Measurements from ENCODE around the gene PADI4. TPM values are rescaled to one million over a fixed set of nuclear protein-coding genes. Genes with fewer than 3 reads are reported as not detected.

PADI4 gene
- total and polyA plus RNA-seq, 2 of the 4 experiments (the other 2 are of a cell fraction), result not detected

GRCh38 chr1:17342014-17342441 is 34.0 kb downstream of the PADI4 start:
- no peak overlapping the region for H4K5ac ChIP-seq (ENCODE audit: low read depth, low read length)
- H2AFZ ChIP-seq (replicated peaks; ENCODE audit: low read length, poor library complexity), result no peak overlapping the region
- CTCF ChIA-PET, result no interaction called here
- ATAC-seq (ENCODE audit: low read depth), result no peak
- BruUV-seq (replicated peaks), result no TSS peak
- H3K4ac ChIP-seq (ENCODE audit: low read depth, low read length), result no peak overlapping the region
- H3K9me1 ChIP-seq (ENCODE audit: insufficient read depth, low read length), result no peaks in the 10 kb centered on the region
- no peak overlapping the region for H3K18ac ChIP-seq (ENCODE audit: low read depth, low read length)
- H3K79me1 ChIP-seq (ENCODE audit: low read depth in 1 of 2, low read length in 2 of 2), result no peaks in the 10 kb centered on the region
- H2BK15ac ChIP-seq (ENCODE audit: low read depth, low read length), result no peak overlapping the region
- H3K9ac ChIP-seq (ENCODE audit: low read depth, low read length), result no peak overlapping the region
- POLR2A ChIA-PET (ENCODE audit: unreplicated experiment), result no interaction called here
- no peaks in the 10 kb centered on the region for H3K9me3 ChIP-seq (ENCODE audit: control insufficient read depth, insufficient read depth, low read length)
- no peak overlapping the region for H3K4me3 ChIP-seq (ENCODE audit: insufficient read depth, low read depth, low read length)
- H3K56ac ChIP-seq (ENCODE audit: extremely low read depth, insufficient read depth, low read length), result no peak overlapping the region
- no peak overlapping the region for H2BK120ac ChIP-seq (ENCODE audit: low read depth, low read length)
- 50% methylated on average over 1 of the region's 17 CpGs; no CpG with 5 or more reads in 1 of the 2 experiments for WGBS, 2 experiments (ENCODE audit: extremely low coverage in 2 of 2, insufficient read length in 1 of 2)
- no peak overlapping the region for H2BK20ac ChIP-seq (ENCODE audit: low read depth, low read length)
- no peak overlapping the region for H2AK9ac ChIP-seq (replicated peaks; ENCODE audit: low read depth, low read length, poor library complexity)
- no peak overlapping the region for H3K23ac ChIP-seq (ENCODE audit: low read depth, low read length)
- in situ Hi-C loops (cut with MboI; ENCODE audit: low sequenced_read_pairs), result no loop called here
- no peaks in the 10 kb centered on the region for H3K4me1 ChIP-seq (ENCODE audit: control insufficient read depth, insufficient read depth, low read length)
- TF ChIP-seq CEBPB (IDR thresholded peaks at IDR 0.05; ENCODE audit: low read depth, low read length) (no peak), RCOR1 (IDR thresholded peaks at IDR 0.05; ENCODE audit: insufficient replicate concordance, low read length) (no peak), MAFK (IDR thresholded peaks at IDR 0.05; ENCODE audit: low read depth, low read length) (no peak), BHLHE40 (IDR thresholded peaks at IDR 0.05; ENCODE audit: low read depth, low read length) (no peak), USF2 (IDR thresholded peaks at IDR 0.05; ENCODE audit: low read depth, low read length) (no peak), RAD21 (IDR thresholded peaks at IDR 0.05; ENCODE audit: low read length) (no peak), SMC3 (IDR thresholded peaks at IDR 0.05; ENCODE audit: low read depth, low read length) (no peak), MAZ (IDR thresholded peaks at IDR 0.05; ENCODE audit: borderline replicate concordance, low read depth, low read length) (no peak), ELK1 (IDR thresholded peaks at IDR 0.05; ENCODE audit: borderline replicate concordance, low read depth, low read length) (no peak), CTCF (conservative IDR thresholded peaks at IDR 0.05; ENCODE audit: low read depth, low read length) (no peak), NFE2L2 (IDR thresholded peaks at IDR 0.05; ENCODE audit: low read depth, low read length) (no peak), MXI1 (IDR thresholded peaks at IDR 0.05; ENCODE audit: borderline replicate concordance, low read depth, low read length) (no peak), FOS (IDR thresholded peaks at IDR 0.05; ENCODE audit: low read depth, low read length) (no peak), RFX5 (IDR thresholded peaks at IDR 0.05; ENCODE audit: low read depth, low read length) (no peak), POLR2A (IDR thresholded peaks at IDR 0.05; ENCODE audit: low read depth, low read length) (no peak), CHD1 (IDR thresholded peaks at IDR 0.05; ENCODE audit: low read depth, low read length) (no peak)
- H3K14ac ChIP-seq (replicated peaks; ENCODE audit: low read depth, low read length), result no peak overlapping the region
- dilution Hi-C loops (cut with HindIII; ENCODE audit: low sequenced_read_pairs, unreplicated experiment), result no loop called here
- no peak overlapping the region for H3K27ac ChIP-seq (ENCODE audit: insufficient read depth, low read length)
- H2AK5ac ChIP-seq (ENCODE audit: low read depth, low read length), result no peak overlapping the region
- H4K20me1 ChIP-seq (ENCODE audit: insufficient read depth, low read length), result no peaks in the 10 kb centered on the region
- no peak overlapping the region for H3K4me2 ChIP-seq (ENCODE audit: low read depth, low read length)
- H4K8ac ChIP-seq (ENCODE audit: low read depth in 2 of 2, low read length in 2 of 2), result no peak overlapping the region
- no peak overlapping the region for H2BK5ac ChIP-seq (ENCODE audit: low read depth, low read length, poor library complexity, severe bottlenecking)
- peaks cover 15% of the 10 kb centered on the region for H3K27me3 ChIP-seq (ENCODE audit: control insufficient read depth, insufficient read depth, low read length)
- H3K36me3 ChIP-seq (ENCODE audit: control insufficient read depth, insufficient read depth, low read length), result no peaks in the 10 kb centered on the region
- DNase-seq, result no peak
- intact Hi-C loops (cut with micrococcal nuclease), result no loop called here
- H4K91ac ChIP-seq (ENCODE audit: insufficient read depth, low read depth, low read length), result no peak overlapping the region

Measured in IMR-90 (cell line).